ENCODE measurements around the gene TET2. TPM values are rescaled to one million over a fixed set of nuclear protein-coding genes. Genes with fewer than 3 reads are reported as not detected.

TET2 gene

GRCh38 chr4:105329081-105329480 lies 182.4 kb downstream of the TET2 start:
- Histone ChIP-seq H3K4me3 (ENCODE audit: insufficient read depth in 1 of 2, low read depth in 1 of 2, low read length in 2 of 2) (no peak overlapping the region), H2BK120ac (ENCODE audit: low read depth, low read length) (no peak overlapping the region), H2BK15ac (ENCODE audit: low read depth, poor library complexity, severe bottlenecking) (no peak overlapping the region), H4K91ac (ENCODE audit: low read length) (no peak overlapping the region), H2BK5ac (ENCODE audit: low read depth, low read length, poor library complexity, severe bottlenecking) (no peak overlapping the region), H3K4me1 (ENCODE audit: control insufficient read depth, insufficient read depth, low read depth, low read length) (no peaks in the 10 kb centered on the region), H3K27me3 (ENCODE audit: control insufficient read depth in 1 of 2, insufficient read depth in 1 of 2, low read length in 2 of 2) (no peaks in the 10 kb centered on the region), H3K79me1 (replicated peaks; ENCODE audit: low read length, poor library complexity, severe bottlenecking) (no peaks in the 10 kb centered on the region), H3K4ac (ENCODE audit: low read depth in 1 of 2, low read length in 2 of 2) (no peak overlapping the region), H2AK5ac (ENCODE audit: low read length, severe bottlenecking) (no peak overlapping the region), H3K4me2 (ENCODE audit: low read length, poor library complexity, severe bottlenecking) (no peak overlapping the region), H3K36me3 (ENCODE audit: control insufficient read depth in 1 of 2, insufficient read depth in 2 of 2, low read depth in 1 of 2, low read length in 2 of 2) (no peaks in the 10 kb centered on the region), H3K18ac (ENCODE audit: low read depth in 1 of 2, low read length in 2 of 2) (no peak overlapping the region), H3K14ac (ENCODE audit: low read length in 2 of 2) (no peak overlapping the region), H3K27ac (ENCODE audit: low read length, poor library complexity, severe bottlenecking) (no peak overlapping the region), H2AFZ (ENCODE audit: low read depth, low read length) (no peak overlapping the region), H2BK12ac (ENCODE audit: low read length in 2 of 2) (no peak overlapping the region), H3K9me3 (ENCODE audit: control insufficient read depth, low read length) (no peaks in the 10 kb centered on the region), H3K9ac (ENCODE audit: low read length) (no peak overlapping the region), H3K23ac (ENCODE audit: low read length in 2 of 2) (no peak overlapping the region), H4K8ac (ENCODE audit: low read length) (no peak overlapping the region)
- 86% methylated on average over 1 of the region's 1 CpG for WGBS
- no peak for DNase-seq

Small RNAs within 50 kb of the gene (small RNA-seq; reads per million reads assigned to genes)
- not detected for gene RF00322 (ENCODE audit: low read depth)
- gene RN7SL89P (ENCODE audit: low read depth): not detected
